ENCODE measurements around the gene UBQLN4.
A peak's percentile ranks its signal among the peaks of the same experiment; 100 is the strongest.
"Not testable (repeated sequence)": the region's sequence is repeated elsewhere in the genome, so short reads cannot be mapped to it uniquely, and the experiment has no call there.

Gene UBQLN4

GRCh38 chr1:156074661-156075060, 21.1 kb upstream of the UBQLN4 start:
- peaks cover 51% of the 10 kb centered on the region for H3K4me1 ChIP-seq (ENCODE audit: insufficient read depth, low read length)
- H3K9ac ChIP-seq (ENCODE audit: low read depth, low read length) = 0 out of 2 replicates have a peak overlapping the region, but pooled peaks have one; percentile 12
- H3K36me3 ChIP-seq (ENCODE audit: insufficient read depth, low read length) = no peaks in the 10 kb centered on the region
- H3K9me3 ChIP-seq (ENCODE audit: control insufficient read depth, insufficient read depth, low read length) = no peaks in the 10 kb centered on the region

- Histone ChIP-seq H3K9me3 (ENCODE audit: control insufficient read depth, insufficient read depth, low read length) (no peaks in the 10 kb centered on the region), H3K36me3 (ENCODE audit: insufficient read depth, low read length) (no peaks in the 10 kb centered on the region), H3K9ac (ENCODE audit: low read depth, low read length) (no peak overlapping the region), H3K4me1 (ENCODE audit: insufficient read depth, low read length) (peaks cover 47% of the 10 kb centered on the region)
Observed at GRCh38 chr1:156073740-156074139, 20.1 kb upstream of the UBQLN4 start.

- H3K36me3 ChIP-seq (ENCODE audit: insufficient read depth, low read length) = no peaks in the 10 kb centered on the region
- no peaks in the 10 kb centered on the region for H3K9me3 ChIP-seq (ENCODE audit: control insufficient read depth, insufficient read depth, low read length)
- no peak overlapping the region for H3K9ac ChIP-seq (ENCODE audit: low read depth, low read length)
- peaks cover 42% of the 10 kb centered on the region for H3K4me1 ChIP-seq (ENCODE audit: insufficient read depth, low read length)
Observed at GRCh38 chr1:156073110-156073687, 19.6 kb upstream of the UBQLN4 start.

GRCh38 chr1:156072251-156072650, 18.7 kb upstream of the UBQLN4 start:
- no peaks in the 10 kb centered on the region for H3K9me3 ChIP-seq (ENCODE audit: control insufficient read depth, insufficient read depth, low read length)

GRCh38 chr1:156071332-156071816, 17.8 kb upstream of the UBQLN4 start:
- H3K36me3 ChIP-seq (ENCODE audit: insufficient read depth, low read length); H3K9ac ChIP-seq (ENCODE audit: low read depth, low read length); H3K9me3 ChIP-seq (ENCODE audit: control insufficient read depth, insufficient read depth, low read length): not testable (repeated sequence)
- peaks cover 29% of the 10 kb centered on the region for H3K4me1 ChIP-seq (ENCODE audit: insufficient read depth, low read length)

More at GRCh38 chr1:156072251-156072650, 18.7 kb upstream of the UBQLN4 start:
- H3K4me1 ChIP-seq (ENCODE audit: insufficient read depth, low read length) = peaks cover 32% of the 10 kb centered on the region
- no peaks in the 10 kb centered on the region for H3K36me3 ChIP-seq (ENCODE audit: insufficient read depth, low read length)
- no peak overlapping the region for H3K9ac ChIP-seq (ENCODE audit: low read depth, low read length)

- Histone ChIP-seq H3K36me3 (ENCODE audit: insufficient read depth, low read length) (no peaks in the 10 kb centered on the region), H3K9me3 (ENCODE audit: control insufficient read depth, insufficient read depth, low read length) (no peaks in the 10 kb centered on the region), H3K4me1 (ENCODE audit: insufficient read depth, low read length) (peaks cover 22% of the 10 kb centered on the region), H3K9ac (ENCODE audit: low read depth, low read length) (no peak overlapping the region)
Observed at GRCh38 chr1:156070548-156070947, 16.9 kb upstream of the UBQLN4 start.

- H3K4me1 ChIP-seq (ENCODE audit: insufficient read depth, low read length) = peaks cover 14% of the 10 kb centered on the region
- H3K36me3 ChIP-seq (ENCODE audit: insufficient read depth, low read length) = peaks cover 3% of the 10 kb centered on the region; the same call in 1 of the 2 replicates
- H3K9ac ChIP-seq (ENCODE audit: low read depth, low read length) = no peak overlapping the region
Observed at GRCh38 chr1:156069490-156070455, 16.2 kb upstream of the UBQLN4 start.

DNA sequence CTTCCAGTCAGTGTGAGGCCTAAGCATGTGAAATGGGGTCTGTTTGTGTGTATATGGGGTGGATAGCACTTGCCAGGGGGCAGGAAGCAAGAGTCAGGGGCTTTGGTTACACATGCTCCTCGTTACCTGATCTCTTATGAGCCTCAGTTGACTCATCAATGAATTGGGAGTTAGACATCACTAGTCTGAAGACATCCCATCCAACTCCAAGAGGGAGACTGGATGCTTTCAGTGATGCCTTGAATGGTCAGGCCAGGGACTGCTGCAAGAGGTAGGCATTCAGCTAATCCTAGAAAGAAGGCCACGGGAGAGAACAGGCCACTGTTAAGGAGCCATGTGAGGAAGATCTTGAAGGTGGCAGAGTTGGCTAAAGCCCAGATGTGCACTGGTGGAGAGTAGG, 13.7 kb upstream of the UBQLN4 start:
- Histone ChIP-seq H3K9me3 (ENCODE audit: control insufficient read depth, insufficient read depth, low read length) (no peaks in the 10 kb centered on the region), H3K9ac (ENCODE audit: low read depth, low read length) (no peak overlapping the region), H3K36me3 (ENCODE audit: insufficient read depth, low read length) (peaks cover 3% of the 10 kb centered on the region; the same call in 1 of the 2 replicates), H3K4me1 (ENCODE audit: insufficient read depth, low read length) (peaks cover under 1% of the 10 kb centered on the region; the same call in 1 of the 2 replicates)

More at GRCh38 chr1:156069490-156070455, 16.2 kb upstream of the UBQLN4 start:
- H3K9me3 ChIP-seq (ENCODE audit: control insufficient read depth, insufficient read depth, low read length) = no peaks in the 10 kb centered on the region

DNA sequence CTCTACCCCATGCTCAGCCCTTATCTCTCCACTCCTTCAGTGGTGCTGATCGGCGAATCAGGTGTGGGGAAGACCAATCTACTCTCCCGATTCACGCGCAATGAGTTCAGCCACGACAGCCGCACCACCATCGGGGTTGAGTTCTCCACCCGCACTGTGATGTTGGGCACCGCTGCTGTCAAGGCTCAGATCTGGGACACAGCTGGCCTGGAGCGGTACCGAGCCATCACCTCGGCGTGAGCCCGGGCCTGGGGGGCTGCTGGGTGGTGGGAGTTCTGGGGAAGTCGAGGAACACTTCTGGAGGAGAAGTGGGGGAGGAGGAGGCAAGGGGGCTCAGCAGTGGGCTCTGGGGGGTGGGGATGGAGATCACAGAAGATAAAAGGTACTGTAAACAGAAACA, 12.3 kb upstream of the UBQLN4 start:
- Histone ChIP-seq H3K36me3 (ENCODE audit: insufficient read depth, low read length) (peaks cover 3% of the 10 kb centered on the region; the same call in 1 of the 2 replicates), H3K9ac (ENCODE audit: low read depth, low read length) (no peak overlapping the region), H3K9me3 (ENCODE audit: control insufficient read depth, insufficient read depth, low read length) (no peaks in the 10 kb centered on the region), H3K4me1 (ENCODE audit: insufficient read depth, low read length) (no peaks in the 10 kb centered on the region)

DNA sequence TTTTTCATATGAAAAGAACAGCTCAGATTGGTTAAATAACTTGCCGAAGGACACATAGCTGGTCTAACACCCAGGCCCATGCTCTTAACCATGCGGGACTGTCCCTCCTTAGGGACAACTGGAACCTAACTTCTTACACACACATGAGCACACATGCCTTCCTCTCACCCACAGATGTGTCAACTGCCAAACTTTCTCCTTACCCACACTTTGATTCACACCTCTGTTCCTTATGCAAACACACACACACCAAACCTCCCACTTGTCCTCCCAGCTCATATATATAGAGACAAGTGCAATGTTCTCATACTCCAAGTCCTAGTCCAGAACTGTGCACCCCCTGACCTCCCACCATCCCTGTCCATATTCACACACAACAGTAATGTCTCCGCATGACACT, 11.6 kb upstream of the UBQLN4 start:
- Histone ChIP-seq H3K4me1 (ENCODE audit: insufficient read depth, low read length) (no peaks in the 10 kb centered on the region), H3K9me3 (ENCODE audit: control insufficient read depth, insufficient read depth, low read length) (no peaks in the 10 kb centered on the region), H3K36me3 (ENCODE audit: insufficient read depth, low read length) (peaks cover 3% of the 10 kb centered on the region; the same call in 1 of the 2 replicates), H3K9ac (ENCODE audit: low read depth, low read length) (no peak overlapping the region)

GRCh38 chr1:156064615-156065014, 11.0 kb upstream of the UBQLN4 start:
- Histone ChIP-seq H3K9me3 (ENCODE audit: control insufficient read depth, insufficient read depth, low read length) (no peaks in the 10 kb centered on the region), H3K9ac (ENCODE audit: low read depth, low read length) (no peak overlapping the region), H3K4me1 (ENCODE audit: insufficient read depth, low read length) (no peaks in the 10 kb centered on the region), H3K36me3 (ENCODE audit: insufficient read depth, low read length) (peaks cover 3% of the 10 kb centered on the region; the same call in 1 of the 2 replicates)

DNA sequence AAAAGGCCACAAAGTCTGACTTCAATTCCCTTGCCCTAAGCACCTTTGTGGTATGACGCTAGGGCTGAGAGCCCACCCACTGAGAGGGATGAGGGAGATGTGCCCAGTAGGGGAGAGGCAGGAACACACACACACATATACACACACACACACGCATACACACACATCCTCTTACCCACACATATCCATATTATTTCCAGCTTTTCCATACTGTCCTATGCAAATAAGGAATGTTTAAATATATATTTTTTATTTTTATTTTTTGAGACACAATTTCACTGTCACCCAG, 10.3 kb upstream of the UBQLN4 start:
- Histone ChIP-seq H3K36me3 (ENCODE audit: insufficient read depth, low read length) (peaks cover 3% of the 10 kb centered on the region; the same call in 1 of the 2 replicates), H3K9ac (ENCODE audit: low read depth, low read length) (no peak overlapping the region), H3K9me3 (ENCODE audit: control insufficient read depth, insufficient read depth, low read length) (no peaks in the 10 kb centered on the region), H3K4me1 (ENCODE audit: insufficient read depth, low read length) (no peaks in the 10 kb centered on the region)

DNA sequence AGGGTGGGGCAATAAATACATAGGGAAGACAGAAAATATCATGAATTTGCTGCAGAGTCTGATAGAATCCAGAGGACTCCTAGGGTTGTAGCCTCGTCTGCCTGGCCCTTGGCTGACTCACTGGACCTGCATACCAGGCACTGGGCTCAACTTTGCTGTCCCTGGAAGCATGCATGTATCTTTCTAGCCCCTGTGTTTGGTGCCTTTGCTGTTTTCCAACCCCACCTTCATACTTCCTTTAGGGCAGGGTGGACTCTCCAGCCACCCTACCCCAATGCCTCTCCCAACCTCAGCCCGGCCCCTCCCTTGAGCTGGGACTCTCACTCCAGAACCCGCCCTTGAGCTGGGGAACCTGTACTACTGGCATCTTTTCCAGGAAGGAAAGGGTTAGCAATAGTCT, 8.6 kb upstream of the UBQLN4 start:
- H3K4me1 ChIP-seq (ENCODE audit: insufficient read depth, low read length) = no peaks in the 10 kb centered on the region
- no peak overlapping the region for H3K9ac ChIP-seq (ENCODE audit: low read depth, low read length)
- H3K9me3 ChIP-seq (ENCODE audit: control insufficient read depth, insufficient read depth, low read length) = no peaks in the 10 kb centered on the region
- peaks cover 3% of the 10 kb centered on the region; the same call in 1 of the 2 replicates for H3K36me3 ChIP-seq (ENCODE audit: insufficient read depth, low read length)

- no peaks in the 10 kb centered on the region for H3K4me1 ChIP-seq (ENCODE audit: insufficient read depth, low read length)
- H3K36me3 ChIP-seq (ENCODE audit: insufficient read depth, low read length) = peaks cover 3% of the 10 kb centered on the region; the same call in 1 of the 2 replicates
- H3K9ac ChIP-seq (ENCODE audit: low read depth, low read length) = peak within 1 kb of the TSS; percentile 52
- H3K9me3 ChIP-seq (ENCODE audit: control insufficient read depth, insufficient read depth, low read length) = no peaks in the 10 kb centered on the region
Observed at GRCh38 chr1:156060937-156061636, 7.5 kb upstream of the UBQLN4 start, which contains the start of gene RAB25. TSS of gene RAB25 (plus strand) at chr1:156061160. CDS start at chr1:156061401, 241 bp downstream.
